Liver (tissue), 9 donors: ENCODE measurements around the gene KCNK7. TPM values are rescaled to one million over a fixed set of nuclear protein-coding genes. Genes with fewer than 3 reads are reported as not detected.

Source experiments
- DNase-seq: peaks from one replicate; pipeline ENCODE4 v3.0.0-alpha.2; 2017; ENCODE audit warnings: low spot score
- H3K27ac ChIP-seq, 2 donors: one replicate each; pipeline ENCODE4 v1.7.0; 2013; ENCODE audit warnings: inconsistent platforms in 2 of 2, low read length in 2 of 2, control low read depth in 1 of 2, low read depth in 1 of 2, mild to moderate bottlenecking in 1 of 2
- H3K27me3 ChIP-seq, 4 donors: one replicate each; pipeline versions ENCODE4 v1.6.1 to v1.7.0; 2013; ENCODE audit warnings: low read length in 3 of 4, inconsistent platforms in 1 of 4, mild to moderate bottlenecking in 1 of 4, moderate library complexity in 1 of 4; ENCODE audit not compliant: control insufficient read depth in 4 of 4, insufficient read depth in 4 of 4
- H3K36me3 ChIP-seq, 4 donors: one replicate each; pipeline versions ENCODE4 v1.6.1 to v1.7.0; 2013; ENCODE audit warnings: low read length in 3 of 4, mild to moderate bottlenecking in 3 of 4, low read depth in 1 of 4, moderate library complexity in 1 of 4; ENCODE audit not compliant: control insufficient read depth in 4 of 4, insufficient read depth in 3 of 4
- H3K4me1 ChIP-seq, 4 donors: one replicate each; pipeline versions ENCODE4 v1.6.1 to v1.7.0; 2013; ENCODE audit warnings: low read length in 3 of 4, mild to moderate bottlenecking in 3 of 4, moderate library complexity in 1 of 4; ENCODE audit not compliant: control insufficient read depth in 4 of 4, insufficient read depth in 4 of 4
- H3K4me3 ChIP-seq, 3 donors: one replicate each; pipeline versions ENCODE4 v1.6.1 to v1.7.0; 2013; ENCODE audit warnings: low read length in 3 of 3, control low read depth in 1 of 3, low read depth in 1 of 3, mild to moderate bottlenecking in 1 of 3
- H3K9ac ChIP-seq, 2 donors: one replicate each; pipeline ENCODE4 v1.7.0; 2013; ENCODE audit warnings: low read length in 2 of 2, mild to moderate bottlenecking in 2 of 2, moderate library complexity in 2 of 2, control low read depth in 1 of 2, low read depth in 1 of 2
- H3K9me3 ChIP-seq, 4 donors: one replicate each; pipeline versions ENCODE4 v1.6.1 to v1.7.0; 2013; ENCODE audit warnings: low read length in 3 of 4; ENCODE audit not compliant: control insufficient read depth in 4 of 4
- EGR1 ChIP-seq, 2 donors: IDR thresholded peaks; 2 replicates each; pipeline ENCODE4 v1.6.1; 2016 to 2018; ENCODE audit warnings: antibody characterized with exemption in 2 of 2, low read depth in 2 of 2
- FOXA1 ChIP-seq: IDR thresholded peaks from 2 replicates; pipeline ENCODE4 v1.6.1; 2016; ENCODE audit warnings: antibody characterized with exemption
- GABPA ChIP-seq, 2 donors: IDR thresholded peaks in 1 of 2; conservative IDR thresholded peaks in 1 of 2; 2 replicates each; pipeline ENCODE4 v1.6.1; 2016; ENCODE audit warnings: antibody characterized with exemption in 2 of 2, mild to moderate bottlenecking in 1 of 2, moderate library complexity in 1 of 2
- HNF4A ChIP-seq, 2 donors: conservative IDR thresholded peaks; 2 replicates each; pipeline ENCODE4 v1.6.1; 2016; ENCODE audit warnings: antibody characterized with exemption in 2 of 2, mild to moderate bottlenecking in 2 of 2
- HNF4G ChIP-seq: IDR thresholded peaks from 2 replicates; pipeline ENCODE4 v1.6.1; 2016; ENCODE audit warnings: antibody characterized with exemption
- MAX ChIP-seq: IDR thresholded peaks from 2 replicates; pipeline ENCODE4 v1.6.1; 2016; ENCODE audit warnings: antibody characterized with exemption
- RAD21 ChIP-seq, 2 donors: IDR thresholded peaks; 2 replicates each; pipeline ENCODE4 v1.6.1; 2016; ENCODE audit warnings: antibody characterized with exemption in 2 of 2, mild to moderate bottlenecking in 2 of 2
- REST ChIP-seq: IDR thresholded peaks from 2 replicates; pipeline ENCODE4 v1.6.1; 2016; ENCODE audit warnings: antibody characterized with exemption, mild to moderate bottlenecking
- SP1 ChIP-seq: IDR thresholded peaks from 2 replicates; pipeline ENCODE4 v1.6.1; 2018; ENCODE audit warnings: antibody characterized with exemption, mild to moderate bottlenecking
- YY1 ChIP-seq: IDR thresholded peaks from 2 replicates; pipeline ENCODE4 v1.6.1; 2016; ENCODE audit warnings: antibody characterized with exemption, mild to moderate bottlenecking
- WGBS: extraction: QIAGEN DNeasy Blood & Tissue Kit; methylation state at CpG from one replicate; pipeline ENCODE4 v1.1.7; 2013; 5-methylcytosine and 5-hydroxymethylcytosine counted together
- polyA plus RNA-seq, 2 donors: library from polyadenylated mRNA; stranded (reverse) in 1 of 2; unstranded in 1 of 2; fragments of 200-250 nt in 1 of 2; fragments of >200 nt in 1 of 2; fragmentation: Nextera tagmentation in 1 of 2; extraction: Ambion mirVana in 1 of 2; gene quantifications; one replicate each; pipeline versions ENCODE4 v1.2.1 to v1.2.3, GENCODE V29; 2013 to 2015
- total RNA-seq, 2 donors: library from RNA; depleted of rRNA; stranded (reverse); fragments of >200 nt; gene quantifications; one replicate each; pipeline ENCODE4 v1.2.3, GENCODE V29; 2014
- donor health status: healthy.
- donor health status: healthy.
- donor health status: healthy.
- donor health status: healthy.
- donor health status: healthy.

The KCNK7 gene
- total and polyA plus RNA-seq, 4 donors, result 0.14 to 0.32 (median 0.24) TPM

GRCh38 chr11:65641297-65642013 is 45.9 kb upstream of the KCNK7 start:
- peaks cover 0 to 4% (median 1%) of the 10 kb centered on the region in 4 donors for H3K36me3 ChIP-seq

DNA sequence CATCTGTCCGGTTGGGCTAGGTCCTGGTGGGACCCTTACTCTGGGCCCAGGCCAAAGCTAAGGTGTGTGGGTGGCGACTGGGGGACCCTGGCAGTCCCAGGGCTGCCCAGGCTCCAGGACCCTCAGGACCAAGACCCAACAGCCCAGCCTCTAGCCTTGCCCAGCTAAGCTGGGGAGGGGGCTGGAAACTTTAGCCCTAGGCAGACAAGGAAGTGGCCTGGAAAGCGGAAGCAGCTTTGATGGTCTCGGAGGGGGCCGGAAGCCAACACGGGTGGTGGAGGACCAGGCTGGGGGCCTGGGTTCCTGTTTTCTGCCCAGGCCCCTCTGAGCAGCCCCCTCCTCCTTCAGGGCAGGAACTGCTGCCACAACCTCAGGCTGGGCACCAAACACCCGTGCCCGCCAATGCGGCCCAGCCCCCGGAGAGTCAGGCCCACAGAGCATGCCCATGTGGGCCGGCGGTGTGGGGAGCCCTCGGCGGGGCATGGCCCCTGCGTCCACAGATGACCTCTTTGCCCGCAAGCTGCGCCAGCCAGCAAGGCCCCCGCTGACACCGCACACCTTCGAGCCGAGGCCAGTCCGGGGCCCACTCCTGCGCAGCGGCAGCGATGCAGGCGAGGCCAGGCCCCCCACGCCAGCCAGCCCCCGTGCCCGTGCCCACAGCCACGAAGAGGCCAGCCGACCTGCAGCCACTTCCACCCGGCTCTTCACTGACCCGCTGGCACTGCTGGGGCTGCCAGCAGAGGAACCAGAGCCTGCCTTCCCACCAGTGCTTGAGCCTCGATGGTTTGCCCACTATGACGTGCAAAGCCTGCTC is 45.1 kb upstream of the KCNK7 start:
- peak overlapping the region in 2 of 3 donors; percentile 5 to 23 for H3K4me3 ChIP-seq
- H3K27me3 ChIP-seq, result no peaks in the 10 kb centered on the region
- H3K9ac ChIP-seq, result peak overlapping the region in 1 of 2 donors; percentile 55
- H3K27ac ChIP-seq, result peak overlapping the region; percentile 75 to 86
- 73% methylated on average over 35 of the region's 35 CpGs for WGBS
- DNase-seq, result no peak
- H3K4me1 ChIP-seq, result peaks cover 3 to 46% (median 26%) of the 10 kb centered on the region in 4 donors
- TF ChIP-seq GABPA (IDR thresholded peaks at IDR 0.05 in 1 of 2, conservative IDR thresholded peaks at IDR 0.05 in 1 of 2) (peak in 1 of 2 donors; percentile 46), EGR1 (IDR thresholded peaks at IDR 0.05; ENCODE audit: low read depth in 2 of 2) (no peak), SP1 (peak; percentile 1)
- H3K36me3 ChIP-seq, result peaks cover 4 to 10% (median 7%) of the 10 kb centered on the region in 4 donors
- no peaks in the 10 kb centered on the region for H3K9me3 ChIP-seq

More at GRCh38 chr11:65641297-65642013, 45.9 kb upstream of the KCNK7 start:
- Histone ChIP-seq H3K9ac (no peak overlapping the region), H3K4me1 (peaks cover 2 to 42% (median 26%) of the 10 kb centered on the region in 4 donors), H3K9me3 (no peaks in the 10 kb centered on the region), H3K4me3 (peak overlapping the region in 2 of 3 donors; percentile 5 to 23), H3K27me3 (no peaks in the 10 kb centered on the region), H3K27ac (peak overlapping the region; percentile 75 to 86)
- no peak for DNase-seq
- TF ChIP-seq SP1 (no peak), MAX (no peak), HNF4G (no peak), HNF4A (conservative IDR thresholded peaks at IDR 0.05) (no peak), REST (no peak), RAD21 (IDR thresholded peaks at IDR 0.05) (no peak), FOXA1 (no peak), YY1 (no peak)
- 78% methylated on average over 16 of the region's 16 CpGs for WGBS
